ENCODE results near the gene P3H1.
"Not testable (repeated sequence)": the region's sequence is repeated elsewhere in the genome, so short reads cannot be mapped to it uniquely, and the experiment has no call there.

The P3H1 gene

GRCh38 chr1:42757892-42758275 is 8.9 kb downstream of the P3H1 start:
- peaks cover 7% of the 10 kb centered on the region for H3K4me1 Mint-ChIP-seq
- H3K27me3 Mint-ChIP-seq = no peaks in the 10 kb centered on the region
- H3K36me3 Mint-ChIP-seq = peaks cover 18% of the 10 kb centered on the region
- H3K4me3 Mint-ChIP-seq = no peak overlapping the region
- no peak overlapping the region for H3K27ac Mint-ChIP-seq
- no peaks in the 10 kb centered on the region for H3K9me3 Mint-ChIP-seq

GRCh38 chr1:42756956-42757891 is 9.6 kb downstream of the P3H1 start:
- H3K4me3 Mint-ChIP-seq = no peak overlapping the region
- peaks cover 4% of the 10 kb centered on the region for H3K4me1 Mint-ChIP-seq
- no peaks in the 10 kb centered on the region for H3K9me3 Mint-ChIP-seq
- no peaks in the 10 kb centered on the region for H3K27me3 Mint-ChIP-seq
- peaks cover 21% of the 10 kb centered on the region for H3K36me3 Mint-ChIP-seq
- H3K27ac Mint-ChIP-seq = peak overlapping the region; percentile 59

- Mint-ChIP-seq H3K9me3 (no peaks in the 10 kb centered on the region), H3K36me3 (peaks cover 36% of the 10 kb centered on the region), H3K4me1 (peaks cover 4% of the 10 kb centered on the region), H3K27me3 (no peaks in the 10 kb centered on the region), H3K27ac (no peak overlapping the region), H3K4me3 (no peak overlapping the region)
Measured at GRCh38 chr1:42753070-42753469, 13.8 kb downstream of the P3H1 start.

GRCh38 chr1:42752284-42752683 is 14.5 kb downstream of the P3H1 start:
- Mint-ChIP-seq H3K27ac (no peak overlapping the region), H3K4me3 (no peak overlapping the region), H3K4me1 (peaks cover 4% of the 10 kb centered on the region), H3K27me3 (no peaks in the 10 kb centered on the region), H3K36me3 (peaks cover 36% of the 10 kb centered on the region), H3K9me3 (no peaks in the 10 kb centered on the region)

- not testable (repeated sequence) for H3K4me1 Mint-ChIP-seq, H3K9me3 Mint-ChIP-seq, H3K4me3 Mint-ChIP-seq, H3K27ac Mint-ChIP-seq, H3K27me3 Mint-ChIP-seq
- H3K36me3 Mint-ChIP-seq = peaks cover 32% of the 10 kb centered on the region
Measured at GRCh38 chr1:42751511-42752070, 15.2 kb downstream of the P3H1 start.

GRCh38 chr1:42750041-42750440 is 16.8 kb downstream of the P3H1 start:
- Mint-ChIP-seq H3K4me3 (no peak overlapping the region), H3K36me3 (peaks cover 25% of the 10 kb centered on the region), H3K9me3 (no peaks in the 10 kb centered on the region), H3K27ac (no peak overlapping the region), H3K4me1 (no peaks in the 10 kb centered on the region), H3K27me3 (no peaks in the 10 kb centered on the region)

- Mint-ChIP-seq H3K27ac (no peak overlapping the region), H3K4me1 (no peaks in the 10 kb centered on the region), H3K9me3 (no peaks in the 10 kb centered on the region), H3K4me3 (no peak overlapping the region), H3K36me3 (peaks cover 20% of the 10 kb centered on the region), H3K27me3 (no peaks in the 10 kb centered on the region)
Measured at GRCh38 chr1:42748461-42749410, 18.1 kb downstream of the P3H1 start.

GRCh38 chr1:42748021-42748420 is 18.8 kb downstream of the P3H1 start:
- peaks cover 19% of the 10 kb centered on the region for H3K36me3 Mint-ChIP-seq

GRCh38 chr1:42747125-42747524 is 19.7 kb downstream of the P3H1 start:
- Mint-ChIP-seq H3K27me3 (no peaks in the 10 kb centered on the region), H3K4me3 (no peak overlapping the region), H3K36me3 (peaks cover 14% of the 10 kb centered on the region), H3K4me1 (no peaks in the 10 kb centered on the region), H3K9me3 (no peaks in the 10 kb centered on the region), H3K27ac (no peak overlapping the region)

More at GRCh38 chr1:42748021-42748420, 18.8 kb downstream of the P3H1 start:
- no peaks in the 10 kb centered on the region for H3K27me3 Mint-ChIP-seq
- no peaks in the 10 kb centered on the region for H3K4me1 Mint-ChIP-seq
- no peaks in the 10 kb centered on the region for H3K9me3 Mint-ChIP-seq
- no peak overlapping the region for H3K4me3 Mint-ChIP-seq
- no peak overlapping the region for H3K27ac Mint-ChIP-seq

GRCh38 chr1:42746436-42747105 is 20.3 kb downstream of the P3H1 start:
- H3K36me3 Mint-ChIP-seq = peaks cover 9% of the 10 kb centered on the region
- H3K27ac Mint-ChIP-seq = no peak overlapping the region
- H3K9me3 Mint-ChIP-seq = no peaks in the 10 kb centered on the region
- no peak overlapping the region for H3K4me3 Mint-ChIP-seq
- H3K27me3 Mint-ChIP-seq = no peaks in the 10 kb centered on the region
- H3K4me1 Mint-ChIP-seq = no peaks in the 10 kb centered on the region

DNA sequence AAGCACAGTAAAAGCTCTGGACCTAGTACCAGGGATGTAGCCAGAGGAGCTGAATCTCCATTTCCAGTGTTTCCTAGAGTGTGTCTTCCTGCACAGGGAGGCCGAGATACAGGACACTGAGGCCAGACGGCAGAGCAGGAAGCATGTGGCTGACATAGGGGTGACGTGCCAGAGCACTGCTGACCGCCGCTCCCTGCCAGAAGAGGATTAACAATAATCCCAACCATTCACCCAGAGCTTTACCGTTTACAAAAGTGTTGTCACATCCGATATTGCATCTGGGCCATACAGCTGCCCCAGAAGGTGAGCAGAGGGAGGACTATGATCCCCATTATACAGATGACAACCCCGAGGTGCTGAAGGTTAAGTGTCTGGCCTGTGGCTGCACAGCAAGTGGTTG is 21.0 kb downstream of the P3H1 start:
- Mint-ChIP-seq H3K9me3 (no peaks in the 10 kb centered on the region), H3K4me3 (no peak overlapping the region), H3K4me1 (no peaks in the 10 kb centered on the region), H3K27me3 (no peaks in the 10 kb centered on the region), H3K27ac (no peak overlapping the region), H3K36me3 (peaks cover 7% of the 10 kb centered on the region)

- Mint-ChIP-seq H3K9me3 (no peaks in the 10 kb centered on the region), H3K4me1 (no peaks in the 10 kb centered on the region), H3K4me3 (no peak overlapping the region), H3K36me3 (peaks cover 2% of the 10 kb centered on the region), H3K27ac (no peak overlapping the region), H3K27me3 (no peaks in the 10 kb centered on the region)
Measured at GRCh38 chr1:42744148-42744413, 22.7 kb downstream of the P3H1 start.

- Mint-ChIP-seq H3K4me3 (no peak overlapping the region), H3K27me3 (no peaks in the 10 kb centered on the region), H3K27ac (no peak overlapping the region), H3K36me3 (no peaks in the 10 kb centered on the region), H3K4me1 (no peaks in the 10 kb centered on the region), H3K9me3 (no peaks in the 10 kb centered on the region)
Measured at GRCh38 chr1:42743317-42744147, 23.3 kb downstream of the P3H1 start.

DNA sequence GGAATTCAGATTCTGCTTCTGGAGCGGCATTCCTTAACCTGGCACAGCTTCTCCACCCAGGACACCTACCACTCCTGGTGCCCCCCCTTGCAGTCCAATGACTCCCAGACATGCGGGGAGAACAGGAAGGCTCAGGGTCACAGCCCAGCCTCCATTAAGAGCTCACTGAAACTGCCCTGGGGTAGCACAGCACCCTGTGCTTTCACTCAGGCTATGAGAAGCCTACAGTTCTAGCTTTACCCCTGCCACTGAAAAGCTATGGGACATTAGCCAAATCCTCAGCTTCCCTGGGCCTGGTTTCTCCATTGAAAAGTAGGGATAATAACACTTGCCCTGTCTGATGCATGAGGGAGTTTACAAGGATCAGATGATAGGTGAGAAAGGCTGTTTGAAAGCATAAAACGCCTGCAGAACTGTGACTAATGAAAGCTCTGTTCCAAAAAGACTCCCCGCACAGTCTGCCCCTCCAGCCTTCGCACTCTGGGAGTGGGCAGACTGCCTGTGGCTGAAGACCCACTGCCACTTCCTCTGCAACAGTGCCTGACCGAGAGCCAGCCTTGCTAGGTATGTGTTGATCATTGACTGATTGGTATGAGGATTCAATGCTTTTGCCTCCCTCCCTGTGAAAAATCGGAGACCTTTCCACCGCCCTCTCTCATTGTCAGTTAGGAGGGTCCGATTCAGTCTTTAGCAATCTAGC is 24.1 kb downstream of the P3H1 start:
- H3K36me3 Mint-ChIP-seq = no peaks in the 10 kb centered on the region
- H3K4me1 Mint-ChIP-seq = no peaks in the 10 kb centered on the region
- H3K4me3 Mint-ChIP-seq = no peak overlapping the region
- H3K9me3 Mint-ChIP-seq = no peaks in the 10 kb centered on the region
- no peak overlapping the region for H3K27ac Mint-ChIP-seq
- no peaks in the 10 kb centered on the region for H3K27me3 Mint-ChIP-seq

All from activated naive CD4-positive, alpha-beta T cell treated with anti-CD3 and anti-CD28 coated beads, Interleukin-2, amount 50 U/mL, for 24 hours (primary cell).